CD4-positive, alpha-beta memory T cell (primary cell): ENCODE measurements around the gene CARD9. TPM values are rescaled to one million over a fixed set of nuclear protein-coding genes. Genes with fewer than 3 reads are reported as not detected.
"Not testable (repeated sequence)": the region's sequence is repeated elsewhere in the genome, so short reads cannot be mapped to it uniquely, and the experiment has no call there.

Source experiments
- CTCF ChIA-PET: fragments of 350-600 bp; sonication (Branson Sonifier 250); formaldehyde crosslinking; loops from one replicate; lab custom pipeline; 2021; ENCODE audit warnings: inconsistent platforms; ENCODE audit not compliant: partially characterized antibody; lab: Charles Lee
- POLR2A ChIA-PET: fragments of 350-600 bp; sonication (Branson Sonifier 250); formaldehyde crosslinking; loops from one replicate; lab custom pipeline; 2021; ENCODE audit not compliant: partially characterized antibody; lab: Charles Lee
- DNase-seq, 5 donors: peaks; one replicate each; pipeline versions ENCODE4 v3.0.0 to v3.0.0-alpha.2; 2020 to 2022; ENCODE audit warnings: mixed read lengths in 1 of 5
- H3K27ac ChIP-seq: one replicate; pipeline ENCODE4 v1.7.0; 2013; ENCODE audit warnings: low read depth, low read length
- H3K27me3 ChIP-seq: 2 replicates; pipeline ENCODE4 v1.7.0; 2013; ENCODE audit warnings: mild to moderate bottlenecking, low read length, moderate library complexity; ENCODE audit not compliant: insufficient read depth
- H3K36me3 ChIP-seq: 2 replicates; pipeline ENCODE4 v1.7.0; 2013; ENCODE audit warnings: mild to moderate bottlenecking, low read length, moderate library complexity; ENCODE audit not compliant: insufficient read depth
- H3K4me1 ChIP-seq: 2 replicates; pipeline ENCODE4 v1.7.0; 2013; ENCODE audit warnings: mild to moderate bottlenecking, low read length, moderate library complexity; ENCODE audit not compliant: insufficient read depth
- H3K4me3 ChIP-seq, 2 donors: one replicate each; pipeline ENCODE4 v1.7.0; 2013; ENCODE audit warnings: low read length in 2 of 2, mild to moderate bottlenecking in 1 of 2
- H3K9me3 ChIP-seq, 2 donors: one replicate each; pipeline ENCODE4 v1.7.0; 2013; ENCODE audit warnings: low read length in 2 of 2, control low read depth in 1 of 2; ENCODE audit not compliant: control insufficient read depth in 1 of 2
- H3K27ac Mint-ChIP-seq, 7 donors: one replicate each; pipeline ENCODE4 v1.8.0; 2020 to 2021; ENCODE audit warnings: mixed read lengths in 7 of 7, mild to moderate bottlenecking in 6 of 7, inconsistent platforms in 3 of 7, moderate library complexity in 3 of 7
- H3K27me3 Mint-ChIP-seq, 2 donors: one replicate each; pipeline ENCODE4 v1.8.0; 2020 to 2021; ENCODE audit warnings: mixed read lengths in 2 of 2
- H3K36me3 Mint-ChIP-seq, 2 donors: one replicate each; pipeline ENCODE4 v1.8.0; 2020 to 2021; ENCODE audit warnings: mixed read lengths in 2 of 2, inconsistent platforms in 1 of 2, mild to moderate bottlenecking in 1 of 2
- H3K4me1 Mint-ChIP-seq, 4 donors: one replicate each; pipeline ENCODE4 v1.8.0; 2020 to 2021; ENCODE audit warnings: mixed read lengths in 4 of 4, mild to moderate bottlenecking in 1 of 4
- H3K4me3 Mint-ChIP-seq, 8 donors: one replicate each; pipeline ENCODE4 v1.8.0; 2020 to 2021; ENCODE audit warnings: mixed read lengths in 8 of 8, mild to moderate bottlenecking in 7 of 8, moderate library complexity in 6 of 8, inconsistent platforms in 3 of 8
- H3K9me3 Mint-ChIP-seq, 8 donors: one replicate each; pipeline ENCODE4 v1.8.0; 2020 to 2021; ENCODE audit warnings: mixed read lengths in 8 of 8, mild to moderate bottlenecking in 5 of 8, inconsistent platforms in 3 of 8, moderate library complexity in 1 of 8
- intact Hi-C: fragments of 100-400 bp; cut with micrococcal nuclease; formaldehyde crosslinking; loops from one replicate; pipeline ENCODE4 v1.15.1; 2023
- polyA plus RNA-seq, 2 donors: library from polyadenylated mRNA; unstranded; fragments of 300-500 nt; fragmentation: Illumina TruSeq; gene quantifications; one replicate each; pipeline ENCODE4 v1.2.3, GENCODE V29; 2021
- total RNA-seq, 2 experiments: library from RNA; stranded (reverse); gene quantifications; one replicate each; pipeline ENCODE4 v1.2.3, GENCODE V29; 2021

The CARD9 gene
- total and polyA plus RNA-seq, 4 experiments from 2014 or later, result 0.41 to 1.2 (median 0.70) TPM; not detected in 1

- intact Hi-C loops, DNase-seq, H3K27ac ChIP-seq, H3K4me1 Mint-ChIP-seq, POLR2A ChIA-PET, H3K27ac Mint-ChIP-seq, H3K27me3 Mint-ChIP-seq, H3K36me3 ChIP-seq, H3K4me3 Mint-ChIP-seq, H3K4me3 ChIP-seq, H3K4me1 ChIP-seq, H3K36me3 Mint-ChIP-seq, CTCF ChIA-PET, H3K9me3 ChIP-seq, H3K27me3 ChIP-seq, H3K9me3 Mint-ChIP-seq: not testable (repeated sequence)
These were observed 53.5 kb downstream of the CARD9 start for GRCh38 chr9:136319955-136320354.

GRCh38 chr9:136319244-136319643 is 54.2 kb downstream of the CARD9 start:
- H3K27me3 Mint-ChIP-seq, H3K4me3 Mint-ChIP-seq, H3K27ac ChIP-seq, intact Hi-C loops, CTCF ChIA-PET, H3K9me3 Mint-ChIP-seq, H3K4me1 Mint-ChIP-seq, POLR2A ChIA-PET, H3K36me3 Mint-ChIP-seq, DNase-seq, H3K4me3 ChIP-seq, H3K4me1 ChIP-seq, H3K36me3 ChIP-seq, H3K9me3 ChIP-seq, H3K27me3 ChIP-seq, H3K27ac Mint-ChIP-seq: not testable (repeated sequence)

- Mint-ChIP-seq H3K4me3 (no peak overlapping the region), H3K4me1 (peaks cover 0 to 7% (median 4%) of the 10 kb centered on the region in 4 donors), H3K27ac (no peak overlapping the region), H3K27me3 (no peaks in the 10 kb centered on the region), H3K36me3 (no peaks in the 10 kb centered on the region), H3K9me3 (peaks cover 0 to 9% (median 2%) of the 10 kb centered on the region in 8 donors)
- ChIA-PET POLR2A (no interaction called here), CTCF (no interaction called here)
- no peaks in the 10 kb centered on the region for H3K4me1 ChIP-seq
- intact Hi-C loops, result no loop called here
- no peak overlapping the region for H3K4me3 ChIP-seq
- DNase-seq, result peak in 1 of 5 donors; percentile 2
- no peaks in the 10 kb centered on the region for H3K36me3 ChIP-seq
- H3K27me3 ChIP-seq, result no peaks in the 10 kb centered on the region
- H3K9me3 ChIP-seq, result no peaks in the 10 kb centered on the region
- no peak overlapping the region for H3K27ac ChIP-seq
These were observed 54.7 kb downstream of the CARD9 start for GRCh38 chr9:136318776-136319241.

- H3K27ac ChIP-seq, result no peak overlapping the region
- Mint-ChIP-seq H3K4me3 (no peak overlapping the region), H3K9me3 (peaks cover 0 to 9% (median 2%) of the 10 kb centered on the region in 8 donors), H3K27ac (no peak overlapping the region), H3K27me3 (no peaks in the 10 kb centered on the region), H3K4me1 (peaks cover 0 to 7% (median 3%) of the 10 kb centered on the region in 4 donors), H3K36me3 (no peaks in the 10 kb centered on the region)
- CTCF ChIA-PET, result no interaction called here
- no peaks in the 10 kb centered on the region for H3K36me3 ChIP-seq
- DNase-seq, result no peak
- intact Hi-C loops, result no loop called here
- H3K27me3 ChIP-seq, result no peaks in the 10 kb centered on the region
- no peak overlapping the region for H3K4me3 ChIP-seq
- no peaks in the 10 kb centered on the region for H3K9me3 ChIP-seq
- POLR2A ChIA-PET, result no interaction called here
- no peaks in the 10 kb centered on the region for H3K4me1 ChIP-seq
These were observed 55.2 kb downstream of the CARD9 start for GRCh38 chr9:136318111-136318775.

- peaks cover 0 to 9% (median 2%) of the 10 kb centered on the region in 8 donors for H3K9me3 Mint-ChIP-seq
- no peaks in the 10 kb centered on the region for H3K36me3 Mint-ChIP-seq
- no peaks in the 10 kb centered on the region for H3K27me3 Mint-ChIP-seq
- Histone ChIP-seq H3K4me3 (no peak overlapping the region), H3K4me1 (no peaks in the 10 kb centered on the region), H3K27me3 (no peaks in the 10 kb centered on the region), H3K27ac (no peak overlapping the region), H3K36me3 (no peaks in the 10 kb centered on the region), H3K9me3 (no peaks in the 10 kb centered on the region)
- intact Hi-C loops, result no loop called here
- POLR2A ChIA-PET, result no interaction called here
- H3K4me3 Mint-ChIP-seq, result no peak overlapping the region
- no peak for DNase-seq
- no peak overlapping the region for H3K27ac Mint-ChIP-seq
- CTCF ChIA-PET, result no interaction called here
- peaks cover 0 to 7% (median 3%) of the 10 kb centered on the region in 4 donors for H3K4me1 Mint-ChIP-seq
These were observed 55.8 kb downstream of the CARD9 start for GRCh38 chr9:136317695-136318094.

- Histone ChIP-seq H3K4me3 (no peak overlapping the region), H3K36me3 (no peaks in the 10 kb centered on the region), H3K27me3 (no peaks in the 10 kb centered on the region), H3K9me3 (no peaks in the 10 kb centered on the region), H3K27ac (no peak overlapping the region), H3K4me1 (no peaks in the 10 kb centered on the region)
- Mint-ChIP-seq H3K4me3 (peak overlapping the region in 1 of 8 donors; percentile 26), H3K27ac (no peak overlapping the region), H3K27me3 (no peaks in the 10 kb centered on the region), H3K4me1 (peaks cover 0 to 7% (median 3%) of the 10 kb centered on the region in 4 donors), H3K9me3 (peaks cover 0 to 9% (median 2%) of the 10 kb centered on the region in 8 donors), H3K36me3 (no peaks in the 10 kb centered on the region)
- ChIA-PET POLR2A (no interaction called here), CTCF (no interaction called here)
- intact Hi-C loops, result no loop called here
- DNase-seq, result no peak
These were observed 56.4 kb downstream of the CARD9 start for GRCh38 chr9:136316896-136317676.

GRCh38 chr9:136316271-136316751 is 57.2 kb downstream of the CARD9 start:
- ChIA-PET POLR2A (no interaction called here), CTCF (no interaction called here)
- Histone ChIP-seq H3K27me3 (no peaks in the 10 kb centered on the region), H3K4me3 (no peak overlapping the region), H3K4me1 (peaks cover 3% of the 10 kb centered on the region), H3K27ac (no peak overlapping the region), H3K9me3 (no peaks in the 10 kb centered on the region), H3K36me3 (no peaks in the 10 kb centered on the region)
- peaks cover 0 to 9% (median 2%) of the 10 kb centered on the region in 8 donors for H3K9me3 Mint-ChIP-seq
- intact Hi-C loops, result no loop called here
- H3K27me3 Mint-ChIP-seq, result no peaks in the 10 kb centered on the region
- peak overlapping the region in 2 of 7 donors; percentile 82 to 85 for H3K27ac Mint-ChIP-seq
- H3K36me3 Mint-ChIP-seq, result no peaks in the 10 kb centered on the region
- peak in 2 of 5 donors; percentile 11 to 35 for DNase-seq
- peaks cover 0 to 7% (median 3%) of the 10 kb centered on the region in 4 donors for H3K4me1 Mint-ChIP-seq
- peak overlapping the region in 4 of 8 donors; percentile 15 to 29 (median 22) for H3K4me3 Mint-ChIP-seq
